Adipocyte (in vitro differentiated cells): ENCODE data around the gene BICDL1.

Experiments used
- DNase-seq: peaks from one replicate; pipeline ENCODE4 v3.0.0-alpha.2; 2015; ENCODE audit warnings: low read depth
- H3K27me3 ChIP-seq: replicated peaks from 2 replicates; pipeline ENCODE4 v1.7.0; 2013; ENCODE audit warnings: mild to moderate bottlenecking, low read length, moderate library complexity; ENCODE audit not compliant: control insufficient read depth, insufficient read depth
- H3K36me3 ChIP-seq: 2 replicates; pipeline ENCODE4 v1.7.0; 2013; ENCODE audit warnings: low read length, mild to moderate bottlenecking, moderate library complexity; ENCODE audit not compliant: control insufficient read depth, insufficient read depth, severe bottlenecking
- H3K4me1 ChIP-seq: 2 replicates; pipeline ENCODE4 v1.7.0; 2013; ENCODE audit warnings: mild to moderate bottlenecking, low read length, moderate library complexity; ENCODE audit not compliant: control insufficient read depth, insufficient read depth
- H3K4me3 ChIP-seq: 2 replicates; pipeline ENCODE4 v1.7.0; 2013; ENCODE audit warnings: mild to moderate bottlenecking, low read length, moderate library complexity
- H3K9ac ChIP-seq: 2 replicates; pipeline ENCODE4 v1.7.0; 2013; ENCODE audit warnings: mild to moderate bottlenecking, low read length, moderate library complexity
- H3K9me3 ChIP-seq: 2 replicates; pipeline ENCODE4 v1.7.0; 2013; ENCODE audit warnings: mild to moderate bottlenecking, low read length, moderate library complexity; ENCODE audit not compliant: control insufficient read depth

Gene BICDL1

DNA sequence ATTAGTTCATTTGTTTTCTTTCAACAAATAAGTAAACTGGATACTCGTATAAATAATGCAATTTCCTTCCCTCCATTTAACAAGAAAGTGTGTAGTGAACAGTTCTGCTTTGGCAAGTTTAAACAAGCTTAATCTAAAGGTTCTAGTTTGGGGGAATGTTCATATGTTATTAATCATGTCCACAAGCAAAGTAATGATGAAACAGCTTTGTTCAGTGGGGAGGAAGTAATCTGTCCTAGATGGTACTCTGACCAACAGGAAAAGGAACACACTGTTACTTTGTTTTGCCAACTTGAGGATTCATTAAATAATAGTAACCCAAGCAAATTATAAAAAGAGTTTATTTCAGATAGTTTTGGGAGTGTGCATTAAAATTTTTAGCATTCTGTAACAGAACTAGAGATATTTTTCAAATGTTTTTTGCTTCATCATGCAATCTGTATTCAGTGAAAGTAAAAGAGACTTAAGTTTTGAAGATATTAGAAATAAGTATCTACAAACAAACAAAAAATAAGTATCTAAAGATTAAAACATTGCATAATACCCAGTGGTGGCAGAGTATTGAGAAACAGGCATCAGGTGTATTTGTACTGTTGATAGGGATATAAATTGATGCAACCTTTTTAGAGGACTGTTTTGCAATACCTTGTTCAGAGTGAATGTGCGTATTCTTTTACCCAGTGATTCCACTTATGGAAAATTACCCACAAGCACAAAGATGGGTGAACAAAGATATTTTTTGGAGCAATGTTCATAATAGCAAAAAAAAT is 66.4 kb downstream of the BICDL1 start:
- Histone ChIP-seq H3K4me1 (peaks cover 19% of the 10 kb centered on the region), H3K4me3 (no peak overlapping the region), H3K9me3 (no peaks in the 10 kb centered on the region), H3K36me3 (no peaks in the 10 kb centered on the region), H3K27me3 (no peaks in the 10 kb centered on the region), H3K9ac (no peak overlapping the region)
- peak; percentile 64 for DNase-seq

DNA sequence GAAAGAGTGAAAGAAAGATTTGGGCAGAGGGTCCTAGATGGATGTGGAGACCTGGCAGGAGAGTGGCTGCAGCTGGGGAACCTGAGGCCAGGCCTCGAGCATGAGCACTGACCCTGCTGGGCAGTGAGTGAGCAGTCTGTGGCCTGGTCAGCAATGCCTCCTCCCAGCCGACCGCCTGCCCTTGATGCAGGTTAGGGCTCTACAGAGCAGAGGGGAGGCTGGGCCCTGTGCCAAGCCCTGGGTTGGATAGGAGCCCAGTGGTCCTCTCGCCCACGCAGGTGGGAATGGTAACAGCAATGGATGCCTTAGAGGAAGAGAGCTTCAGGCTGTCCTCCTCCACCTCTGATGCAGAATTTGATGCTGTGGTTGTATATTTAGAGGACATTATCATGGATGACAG is 67.7 kb downstream of the BICDL1 start:
- peaks cover 32% of the 10 kb centered on the region for H3K4me1 ChIP-seq
- no peaks in the 10 kb centered on the region for H3K9me3 ChIP-seq
- H3K27me3 ChIP-seq, result no peaks in the 10 kb centered on the region
- H3K36me3 ChIP-seq, result no peaks in the 10 kb centered on the region
- DNase-seq, result no peak
- H3K4me3 ChIP-seq, result no peak overlapping the region
- H3K9ac ChIP-seq, result no peak overlapping the region

- DNase-seq, result peak; percentile 29
- H3K4me3 ChIP-seq, result no peak overlapping the region
- H3K4me1 ChIP-seq, result peaks cover 63% of the 10 kb centered on the region
- H3K27me3 ChIP-seq, result no peaks in the 10 kb centered on the region
- H3K36me3 ChIP-seq, result no peaks in the 10 kb centered on the region
- no peak overlapping the region for H3K9ac ChIP-seq
- no peaks in the 10 kb centered on the region for H3K9me3 ChIP-seq
These were observed 71.2 kb downstream of the BICDL1 start for GRCh38 chr12:120060196-120060595.

DNA sequence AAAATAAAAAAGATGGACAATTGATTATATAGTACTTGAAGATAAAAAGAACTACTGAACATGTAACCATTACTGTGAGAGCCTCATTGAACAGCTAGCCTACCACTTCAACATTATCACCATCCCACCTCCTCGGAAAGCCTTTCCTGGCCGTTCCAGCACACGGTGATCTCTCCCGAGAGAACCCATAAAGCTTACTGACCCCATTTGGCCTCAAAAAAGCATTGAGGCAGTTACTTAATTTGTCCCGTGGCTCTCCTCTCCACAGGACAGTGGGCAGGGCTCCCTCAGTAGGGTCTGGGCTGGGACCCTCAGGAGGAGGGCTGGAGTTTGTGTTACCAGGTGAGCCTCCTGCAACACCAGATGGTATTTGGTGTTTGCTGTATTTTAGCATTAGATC is 71.7 kb downstream of the BICDL1 start:
- no peak for DNase-seq
- Histone ChIP-seq H3K4me1 (peaks cover 62% of the 10 kb centered on the region), H3K9ac (no peak overlapping the region), H3K4me3 (no peak overlapping the region), H3K36me3 (no peaks in the 10 kb centered on the region), H3K9me3 (no peaks in the 10 kb centered on the region), H3K27me3 (no peaks in the 10 kb centered on the region)

DNA sequence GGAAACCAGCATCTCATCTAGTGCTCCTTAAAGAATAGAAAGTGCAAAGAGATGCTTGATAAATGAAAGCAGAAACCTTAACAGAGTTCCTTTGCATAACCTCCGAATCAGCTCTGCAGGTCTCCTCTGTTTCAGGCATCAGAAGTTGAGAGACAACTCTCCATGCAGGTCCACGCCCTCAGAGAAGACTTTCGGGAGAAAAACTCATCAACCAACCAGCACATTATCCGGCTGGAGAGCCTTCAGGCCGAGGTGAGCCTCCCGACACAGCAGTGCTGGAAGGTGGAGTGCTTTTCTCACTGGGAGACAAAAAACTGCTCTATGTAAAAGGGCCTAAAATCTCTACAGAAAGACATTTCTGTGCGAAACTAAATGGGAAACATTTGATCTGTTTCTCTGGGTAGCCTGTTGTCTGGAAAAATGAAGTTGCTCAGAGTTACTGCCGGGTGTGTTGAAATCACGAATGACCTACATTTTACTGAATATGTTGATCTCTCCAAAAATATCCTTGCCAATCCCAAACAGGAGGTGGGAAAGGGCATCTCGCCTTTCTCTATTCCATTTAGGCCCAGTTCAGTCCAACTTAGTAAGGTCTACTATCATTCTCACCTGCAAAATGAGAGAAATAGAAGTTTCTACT is 72.7 kb downstream of the BICDL1 start:
- peak overlapping the region; percentile 34 for H3K4me3 ChIP-seq
- no peaks in the 10 kb centered on the region for H3K9me3 ChIP-seq
- H3K9ac ChIP-seq, result peak overlapping the region; percentile 44
- peaks cover 60% of the 10 kb centered on the region for H3K4me1 ChIP-seq
- no peak for DNase-seq
- no peaks in the 10 kb centered on the region for H3K27me3 ChIP-seq
- no peaks in the 10 kb centered on the region for H3K36me3 ChIP-seq

GRCh38 chr12:120062976-120063579 is 74.0 kb downstream of the BICDL1 start:
- Histone ChIP-seq H3K36me3 (no peaks in the 10 kb centered on the region), H3K9ac (no peak overlapping the region), H3K9me3 (no peaks in the 10 kb centered on the region), H3K4me3 (no peak overlapping the region), H3K27me3 (no peaks in the 10 kb centered on the region), H3K4me1 (peaks cover 60% of the 10 kb centered on the region)
- DNase-seq, result no peak

- no peaks in the 10 kb centered on the region for H3K27me3 ChIP-seq
- H3K4me3 ChIP-seq, result no peak overlapping the region
- no peaks in the 10 kb centered on the region for H3K9me3 ChIP-seq
- H3K4me1 ChIP-seq, result peaks cover 60% of the 10 kb centered on the region
- H3K36me3 ChIP-seq, result no peaks in the 10 kb centered on the region
- H3K9ac ChIP-seq, result peak overlapping the region; percentile 37
- DNase-seq, result no peak
These were observed 75.3 kb downstream of the BICDL1 start for GRCh38 chr12:120064054-120064940.

- H3K9ac ChIP-seq, result no peak overlapping the region
These were observed 76.4 kb downstream of the BICDL1 start for GRCh38 chr12:120065472-120065871.

DNA sequence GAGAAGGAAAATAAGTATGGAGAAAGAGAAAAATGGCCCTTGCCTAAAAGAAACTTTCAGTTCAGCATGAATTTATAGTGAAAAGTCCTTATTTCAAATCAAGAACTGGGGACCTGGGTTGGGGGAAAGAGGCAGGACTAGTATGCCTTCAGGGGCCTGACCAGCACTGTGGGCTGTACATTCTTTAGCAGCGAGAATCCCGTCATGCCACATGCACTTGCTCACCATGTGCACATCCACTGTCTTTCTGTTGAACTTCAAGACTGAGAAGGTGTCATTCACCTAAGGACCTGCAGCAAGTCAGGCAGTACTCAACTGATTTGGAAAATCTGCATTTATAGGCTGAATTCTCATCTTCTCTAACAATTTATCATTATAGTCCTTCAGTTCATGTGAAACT is 77.3 kb downstream of the BICDL1 start:
- Histone ChIP-seq H3K4me1 (peaks cover 43% of the 10 kb centered on the region), H3K9me3 (no peaks in the 10 kb centered on the region), H3K27me3 (peaks cover 8% of the 10 kb centered on the region), H3K36me3 (no peaks in the 10 kb centered on the region), H3K9ac (no peak overlapping the region), H3K4me3 (no peak overlapping the region)
- DNase-seq, result no peak

More at GRCh38 chr12:120065472-120065871, 76.4 kb downstream of the BICDL1 start:
- H3K4me1 ChIP-seq, result peaks cover 51% of the 10 kb centered on the region
- no peaks in the 10 kb centered on the region for H3K9me3 ChIP-seq
- H3K4me3 ChIP-seq, result no peak overlapping the region
- no peaks in the 10 kb centered on the region for H3K36me3 ChIP-seq
- DNase-seq, result no peak
- peaks cover 8% of the 10 kb centered on the region for H3K27me3 ChIP-seq

GRCh38 chr12:120067084-120067869 is 78.2 kb downstream of the BICDL1 start:
- H3K9me3 ChIP-seq, result no peaks in the 10 kb centered on the region

More at GRCh38 chr12:120067084-120067869, 78.2 kb downstream of the BICDL1 start:
- H3K9ac ChIP-seq, result no peak overlapping the region
- H3K4me1 ChIP-seq, result peaks cover 33% of the 10 kb centered on the region
- H3K27me3 ChIP-seq, result peaks cover 15% of the 10 kb centered on the region
- no peak for DNase-seq
- H3K36me3 ChIP-seq, result no peaks in the 10 kb centered on the region
- no peak overlapping the region for H3K4me3 ChIP-seq
